ENCODE measurements around the gene KIF3B. TPM values are rescaled to one million over a fixed set of nuclear protein-coding genes. Genes with fewer than 3 reads are reported as not detected.
"Not testable (repeated sequence)": the region's sequence is repeated elsewhere in the genome, so short reads cannot be mapped to it uniquely, and the experiment has no call there.

Gene KIF3B
- total RNA-seq, 1 donor: 39.4 TPM

- H3K4me1 ChIP-seq (ENCODE audit: insufficient read depth, low read length): peaks cover 9% of the 10 kb centered on the region
- H3K79me2 ChIP-seq (ENCODE audit: insufficient read depth, low read length): no peaks in the 10 kb centered on the region
- no peak overlapping the region for H2AFZ ChIP-seq (ENCODE audit: low read length)
- H3K36me3 ChIP-seq (ENCODE audit: insufficient read depth, low read length): no peaks in the 10 kb centered on the region
- no peaks in the 10 kb centered on the region for H4K20me1 ChIP-seq (ENCODE audit: insufficient read depth, low read length)
- H3K9me3 ChIP-seq (ENCODE audit: low read depth, low read length): no peaks in the 10 kb centered on the region
- no peak overlapping the region for H3K27ac ChIP-seq (ENCODE audit: low read depth, low read length)
- no peak for TF ChIP-seq CTCF (IDR thresholded peaks at IDR 0.05; ENCODE audit: extremely low read depth, low read depth, low read length)
- H3K4me2 ChIP-seq (ENCODE audit: insufficient read depth, low read length): no peak overlapping the region
- H3K27me3 ChIP-seq (ENCODE audit: insufficient read depth, low read length): no peaks in the 10 kb centered on the region
- DNase-seq (ENCODE audit: insufficient read length, low spot score, missing footprints): no peak
- H3K4me3 ChIP-seq (ENCODE audit: insufficient read depth, low read length): no peak overlapping the region
These were observed 35.6 kb upstream of the KIF3B start for GRCh38 chr20:32241807-32242206.

- peaks cover 3% of the 10 kb centered on the region for H3K4me1 ChIP-seq (ENCODE audit: insufficient read depth, low read length)
- DNase-seq (ENCODE audit: insufficient read length, low spot score, missing footprints): no peak
- peak overlapping the region; percentile 82 for H2AFZ ChIP-seq (ENCODE audit: low read length)
- no peaks in the 10 kb centered on the region for H3K27me3 ChIP-seq (ENCODE audit: insufficient read depth, low read length)
- no peaks in the 10 kb centered on the region for H3K36me3 ChIP-seq (ENCODE audit: insufficient read depth, low read length)
- H3K27ac ChIP-seq (ENCODE audit: low read depth, low read length): no peak overlapping the region
- no peaks in the 10 kb centered on the region for H3K79me2 ChIP-seq (ENCODE audit: insufficient read depth, low read length)
- H3K9me3 ChIP-seq (ENCODE audit: low read depth, low read length): no peaks in the 10 kb centered on the region
- no peak overlapping the region for H3K4me2 ChIP-seq (ENCODE audit: insufficient read depth, low read length)
- TF ChIP-seq CTCF (IDR thresholded peaks at IDR 0.05; ENCODE audit: extremely low read depth, low read depth, low read length): no peak
- no peaks in the 10 kb centered on the region for H4K20me1 ChIP-seq (ENCODE audit: insufficient read depth, low read length)
- no peak overlapping the region for H3K4me3 ChIP-seq (ENCODE audit: insufficient read depth, low read length)
These were observed 33.2 kb upstream of the KIF3B start for GRCh38 chr20:32244150-32244823.

GRCh38 chr20:32244959-32245358, 32.5 kb upstream of the KIF3B start:
- Histone ChIP-seq H3K4me3 (ENCODE audit: insufficient read depth, low read length) (no peak overlapping the region), H4K20me1 (ENCODE audit: insufficient read depth, low read length) (no peaks in the 10 kb centered on the region), H3K4me2 (ENCODE audit: insufficient read depth, low read length) (no peak overlapping the region), H3K4me1 (ENCODE audit: insufficient read depth, low read length) (peaks cover 3% of the 10 kb centered on the region), H3K27ac (ENCODE audit: low read depth, low read length) (no peak overlapping the region), H3K27me3 (ENCODE audit: insufficient read depth, low read length) (no peaks in the 10 kb centered on the region), H3K36me3 (ENCODE audit: insufficient read depth, low read length) (no peaks in the 10 kb centered on the region), H3K9me3 (ENCODE audit: low read depth, low read length) (no peaks in the 10 kb centered on the region), H3K79me2 (ENCODE audit: insufficient read depth, low read length) (no peaks in the 10 kb centered on the region), H2AFZ (ENCODE audit: low read length) (no peak overlapping the region)
- TF ChIP-seq CTCF (IDR thresholded peaks at IDR 0.05; ENCODE audit: extremely low read depth, low read depth, low read length): no peak
- no peak for DNase-seq (ENCODE audit: insufficient read length, low spot score, missing footprints)

- H3K4me1 ChIP-seq (ENCODE audit: insufficient read depth, low read length); H3K9me3 ChIP-seq (ENCODE audit: low read depth, low read length); H3K79me2 ChIP-seq (ENCODE audit: insufficient read depth, low read length); H3K4me2 ChIP-seq (ENCODE audit: insufficient read depth, low read length); H3K4me3 ChIP-seq (ENCODE audit: insufficient read depth, low read length); H3K27ac ChIP-seq (ENCODE audit: low read depth, low read length); H4K20me1 ChIP-seq (ENCODE audit: insufficient read depth, low read length); H3K27me3 ChIP-seq (ENCODE audit: insufficient read depth, low read length); H3K36me3 ChIP-seq (ENCODE audit: insufficient read depth, low read length); H2AFZ ChIP-seq (ENCODE audit: low read length); DNase-seq (ENCODE audit: insufficient read length, low spot score, missing footprints): not testable (repeated sequence)
These were observed 31.2 kb upstream of the KIF3B start for GRCh38 chr20:32246208-32246607.
